Gastroesophageal sphincter (tissue), 4 donors: ENCODE measurements around the gene CPN1. TPM values are rescaled to one million over a fixed set of nuclear protein-coding genes. Genes with fewer than 3 reads are reported as not detected.

Experiments
- ATAC-seq: fragments of 150-250 bp; one replicate; pipeline ENCODE4 v1.9.1; 2016; ENCODE audit warnings: mild to moderate bottlenecking, moderate library complexity
- H3K27ac ChIP-seq, 4 donors: fragments of 200-600 bp; sonication (generic) in 3 of 4; 1 replicate in 3 of 4; 2 replicates in 1 of 4; pipeline ENCODE4 v1.5.1; 2016 to 2019
- H3K27me3 ChIP-seq: fragments of 200-600 bp; sonication (generic); one replicate; pipeline ENCODE4 v1.5.1; 2019
- H3K36me3 ChIP-seq, 2 donors: fragments of 200-600 bp; sonication (generic); one replicate each; pipeline ENCODE4 v1.5.1; 2019; ENCODE audit warnings: control low read depth in 1 of 2
- H3K4me1 ChIP-seq, 3 donors: fragments of 200-600 bp; sonication (generic); 1 replicate in 2 of 3; 2 replicates in 1 of 3; pipeline ENCODE4 v1.5.1; 2016 to 2019; ENCODE audit warnings: control low read depth in 2 of 3
- H3K4me3 ChIP-seq, 2 donors: fragments of 200-600 bp; sonication (generic); one replicate each; pipeline ENCODE4 v1.5.1; 2019; ENCODE audit warnings: mild to moderate bottlenecking in 1 of 2, moderate library complexity in 1 of 2
- H3K9me3 ChIP-seq, 3 donors: fragments of 200-600 bp; sonication (generic); one replicate each; pipeline ENCODE4 v1.5.1; 2017 to 2019; ENCODE audit warnings: control low read depth in 2 of 3
- CTCF ChIP-seq, 4 experiments: fragments of 200-600 bp in 2 of 4; fragments of 450-650 bp in 2 of 4; sonication (generic) in 1 of 4; IDR thresholded peaks; one replicate each; pipeline ENCODE4 v1.5.1; 2017 to 2019; ENCODE audit warnings: antibody characterized with exemption in 4 of 4, mild to moderate bottlenecking in 2 of 4, moderate library complexity in 2 of 4
- EP300 ChIP-seq: sonication (generic); formaldehyde crosslinking; IDR thresholded peaks from one replicate; pipeline ENCODE4 v1.6.1; 2017; ENCODE audit warnings: antibody characterized with exemption, mild to moderate bottlenecking
- POLR2A ChIP-seq, 2 donors: fragments of 450-650 bp; IDR thresholded peaks; one replicate each; pipeline ENCODE4 v1.6.1; 2017; ENCODE audit warnings: antibody characterized with exemption in 2 of 2, mild to moderate bottlenecking in 2 of 2, moderate library complexity in 1 of 2
- POLR2AphosphoS5 ChIP-seq: sonication (generic); formaldehyde crosslinking; IDR thresholded peaks from one replicate; pipeline ENCODE4 v1.6.1; 2017; ENCODE audit warnings: antibody characterized with exemption
- WGBS, 2 donors: methylation state at CpG; one replicate each; pipeline ENCODE4 v1.1.5; 2018; ENCODE audit warnings: low coverage in 1 of 2; 5-methylcytosine and 5-hydroxymethylcytosine counted together
- total RNA-seq, 4 donors: library from RNA; depleted of rRNA; stranded (reverse); fragments of >200 nt; gene quantifications; one replicate each; pipeline ENCODE4 v1.1.0, GENCODE V29; 2016

Gene CPN1
- total RNA-seq, 4 donors from 2014 or later: not detected

GRCh38 chr10:100021322-100021721 is 60.3 kb downstream of the CPN1 start:
- no peak overlapping the region for H3K27ac ChIP-seq
- WGBS, 2 donors: 86 to 91% methylated on average over 1 of the region's 1 CpG
- H3K27me3 ChIP-seq: no peaks in the 10 kb centered on the region
- H3K9me3 ChIP-seq: no peaks in the 10 kb centered on the region
- no peaks in the 10 kb centered on the region for H3K36me3 ChIP-seq
- no peaks in the 10 kb centered on the region for H3K4me1 ChIP-seq
- H3K4me3 ChIP-seq: no peak overlapping the region
- no peak for TF ChIP-seq EP300
- no peak for TF ChIP-seq POLR2AphosphoS5
- TF ChIP-seq CTCF (IDR thresholded peaks at IDR 0.05): no peak
- no peak for TF ChIP-seq POLR2A (IDR thresholded peaks at IDR 0.05)
- ATAC-seq: no peak

GRCh38 chr10:100020886-100021253 is 60.8 kb downstream of the CPN1 start:
- no peak for ATAC-seq
- TF ChIP-seq CTCF (IDR thresholded peaks at IDR 0.05) (no peak), EP300 (no peak), POLR2AphosphoS5 (no peak), POLR2A (IDR thresholded peaks at IDR 0.05) (no peak)
- H3K27ac ChIP-seq: no peak overlapping the region
- no peaks in the 10 kb centered on the region for H3K36me3 ChIP-seq
- no peaks in the 10 kb centered on the region for H3K9me3 ChIP-seq
- H3K27me3 ChIP-seq: no peaks in the 10 kb centered on the region
- H3K4me1 ChIP-seq: no peaks in the 10 kb centered on the region
- 70 to 100% methylated on average over 1 of the region's 11 CpGs for WGBS, 2 donors
- no peak overlapping the region for H3K4me3 ChIP-seq

GRCh38 chr10:100020142-100020885 is 61.4 kb downstream of the CPN1 start:
- Histone ChIP-seq H3K4me1 (no peaks in the 10 kb centered on the region), H3K4me3 (no peak overlapping the region), H3K27me3 (no peaks in the 10 kb centered on the region), H3K36me3 (no peaks in the 10 kb centered on the region), H3K27ac (no peak overlapping the region), H3K9me3 (no peaks in the 10 kb centered on the region)
- no peak for TF ChIP-seq CTCF (IDR thresholded peaks at IDR 0.05)
- TF ChIP-seq POLR2AphosphoS5: no peak
- no peak for TF ChIP-seq POLR2A (IDR thresholded peaks at IDR 0.05)
- no peak for TF ChIP-seq EP300
- 59 to 73% methylated on average over 3 to 4 of the region's 5 CpGs for WGBS, 2 donors
- ATAC-seq: no peak

- 23 to 40% methylated on average over 2 to 3 of the region's 3 CpGs for WGBS, 2 donors
- Histone ChIP-seq H3K4me3 (no peak overlapping the region), H3K9me3 (no peaks in the 10 kb centered on the region), H3K27me3 (no peaks in the 10 kb centered on the region), H3K36me3 (no peaks in the 10 kb centered on the region), H3K27ac (no peak overlapping the region), H3K4me1 (no peaks in the 10 kb centered on the region)
- no peak for ATAC-seq
- no peak for TF ChIP-seq POLR2AphosphoS5
- TF ChIP-seq POLR2A (IDR thresholded peaks at IDR 0.05): no peak
- no peak for TF ChIP-seq CTCF (IDR thresholded peaks at IDR 0.05)
- TF ChIP-seq EP300: no peak
These were observed 61.9 kb downstream of the CPN1 start for GRCh38 chr10:100019787-100020141.

- WGBS, 2 donors: 75 to 85% methylated on average over 3 to 5 of the region's 5 CpGs
- Histone ChIP-seq H3K36me3 (no peaks in the 10 kb centered on the region), H3K27ac (no peak overlapping the region), H3K4me1 (peaks cover 0 to 10% (median 0%) of the 10 kb centered on the region in 3 donors), H3K9me3 (no peaks in the 10 kb centered on the region), H3K27me3 (no peaks in the 10 kb centered on the region), H3K4me3 (no peak overlapping the region)
- TF ChIP-seq CTCF (IDR thresholded peaks at IDR 0.05): no peak
- no peak for TF ChIP-seq EP300
- no peak for TF ChIP-seq POLR2AphosphoS5
- no peak for TF ChIP-seq POLR2A (IDR thresholded peaks at IDR 0.05)
- no peak for ATAC-seq
These were observed 67.5 kb downstream of the CPN1 start for GRCh38 chr10:100014071-100014762.
